ENCODE data around the gene RMRP.

RMRP gene

GRCh38 chr9:35636135-35636876 lies 21.5 kb downstream of the RMRP start:
- no peak overlapping the region for H3K4me3 ChIP-seq (replicated peaks; ENCODE audit: low read depth, low read length)
- TF ChIP-seq, protein P1, sequence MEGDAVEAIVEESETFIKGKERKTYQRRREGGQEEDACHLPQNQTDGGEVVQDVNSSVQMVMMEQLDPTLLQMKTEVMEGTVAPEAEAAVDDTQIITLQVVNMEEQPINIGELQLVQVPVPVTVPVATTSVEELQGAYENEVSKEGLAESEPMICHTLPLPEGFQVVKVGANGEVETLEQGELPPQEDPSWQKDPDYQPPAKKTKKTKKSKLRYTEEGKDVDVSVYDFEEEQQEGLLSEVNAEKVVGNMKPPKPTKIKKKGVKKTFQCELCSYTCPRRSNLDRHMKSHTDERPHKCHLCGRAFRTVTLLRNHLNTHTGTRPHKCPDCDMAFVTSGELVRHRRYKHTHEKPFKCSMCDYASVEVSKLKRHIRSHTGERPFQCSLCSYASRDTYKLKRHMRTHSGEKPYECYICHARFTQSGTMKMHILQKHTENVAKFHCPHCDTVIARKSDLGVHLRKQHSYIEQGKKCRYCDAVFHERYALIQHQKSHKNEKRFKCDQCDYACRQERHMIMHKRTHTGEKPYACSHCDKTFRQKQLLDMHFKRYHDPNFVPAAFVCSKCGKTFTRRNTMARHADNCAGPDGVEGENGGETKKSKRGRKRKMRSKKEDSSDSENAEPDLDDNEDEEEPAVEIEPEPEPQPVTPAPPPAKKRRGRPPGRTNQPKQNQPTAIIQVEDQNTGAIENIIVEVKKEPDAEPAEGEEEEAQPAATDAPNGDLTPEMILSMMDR (IDR thresholded peaks at IDR 0.05; ENCODE audit: low read depth, low read length, missing control alignments): no peak

DNA sequence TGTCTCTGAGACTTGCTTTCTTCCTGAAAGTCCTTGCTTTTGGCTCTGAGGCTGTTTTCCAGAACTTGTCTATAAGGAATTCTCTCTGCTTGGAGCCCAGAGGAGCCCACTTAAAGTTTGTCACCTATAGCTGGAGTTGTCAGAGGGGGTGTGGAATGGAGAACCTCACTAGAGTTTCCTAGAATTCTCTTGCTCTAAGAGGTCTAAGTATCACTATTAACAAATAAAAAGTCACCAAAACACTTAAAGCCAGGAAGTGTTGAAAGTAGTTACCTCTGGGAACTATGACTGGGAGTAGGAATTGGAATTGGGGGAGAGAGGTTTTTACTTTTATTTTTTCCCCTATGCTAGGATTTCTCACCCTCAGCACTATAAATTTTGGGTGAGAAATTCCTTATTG lies 22.1 kb downstream of the RMRP start:
- no peak overlapping the region for H3K4me3 ChIP-seq (replicated peaks; ENCODE audit: low read depth, low read length)
- TF ChIP-seq, protein P1 (IDR thresholded peaks at IDR 0.05; ENCODE audit: low read depth, low read length, missing control alignments): no peak
- no peak for DNase-seq (ENCODE audit: extremely low read depth, low read depth)

More at GRCh38 chr9:35636135-35636876, 21.5 kb downstream of the RMRP start:
- DNase-seq (ENCODE audit: extremely low read depth, low read depth): no peak

DNA sequence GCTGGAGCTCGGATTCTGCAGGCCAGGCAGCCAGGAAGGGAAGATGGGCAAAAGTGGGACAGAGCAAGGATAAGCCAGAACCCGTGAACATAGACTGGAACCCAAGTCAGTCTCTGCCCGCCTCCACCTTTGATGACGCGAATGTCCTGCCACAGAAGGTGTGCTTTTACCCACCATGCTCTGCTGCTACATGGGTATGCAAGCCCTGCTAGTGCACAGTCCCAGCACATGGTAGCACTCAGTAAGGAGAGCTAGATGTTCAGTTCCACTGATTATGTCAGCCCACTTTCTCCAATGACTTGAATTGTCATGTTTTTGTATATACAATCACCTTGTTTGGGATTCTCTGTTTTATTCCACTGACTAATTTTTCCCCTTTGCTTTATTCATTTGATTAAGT lies 28.2 kb downstream of the RMRP start:
- no peak for DNase-seq (ENCODE audit: extremely low read depth, low read depth)
- TF ChIP-seq, protein P1 (IDR thresholded peaks at IDR 0.05; ENCODE audit: low read depth, low read length, missing control alignments): no peak
- no peak overlapping the region for H3K4me3 ChIP-seq (replicated peaks; ENCODE audit: low read depth, low read length)

- TF ChIP-seq, protein P1 (IDR thresholded peaks at IDR 0.05; ENCODE audit: low read depth, low read length, missing control alignments): no peak
- no peak for DNase-seq (ENCODE audit: extremely low read depth, low read depth)
- H3K4me3 ChIP-seq (replicated peaks; ENCODE audit: low read depth, low read length): no peak overlapping the region
Measured at GRCh38 chr9:35628389-35628991, 29.3 kb downstream of the RMRP start.

GRCh38 chr9:35627575-35627974 lies 30.2 kb downstream of the RMRP start:
- H3K4me3 ChIP-seq (replicated peaks; ENCODE audit: low read depth, low read length): no peak overlapping the region
- no peak for DNase-seq (ENCODE audit: extremely low read depth, low read depth)
- TF ChIP-seq, protein P1 (IDR thresholded peaks at IDR 0.05; ENCODE audit: low read depth, low read length, missing control alignments): no peak

GRCh38 chr9:35619800-35620158 lies 38.0 kb downstream of the RMRP start:
- H3K4me3 ChIP-seq (replicated peaks; ENCODE audit: low read depth, low read length): no peak overlapping the region
- TF ChIP-seq, protein P1 (IDR thresholded peaks at IDR 0.05; ENCODE audit: low read depth, low read length, missing control alignments): no peak

More at GRCh38 chr9:35619800-35620158, 38.0 kb downstream of the RMRP start:
- DNase-seq (ENCODE audit: extremely low read depth, low read depth): no peak
